ENCODE results near the gene LGI2.

Gene LGI2

GRCh38 chr4:24973747-24974601 is 56.8 kb downstream of the LGI2 start:
- Histone ChIP-seq H3K9me3 (ENCODE audit: severe bottlenecking) (no peaks in the 10 kb centered on the region), H3K36me3 (no peaks in the 10 kb centered on the region), H3K4me3 (ENCODE audit: low read depth, low read length) (no peak overlapping the region), H3K27ac (no peak overlapping the region), H3K27me3 (ENCODE audit: insufficient read depth, low read depth, severe bottlenecking) (no peaks in the 10 kb centered on the region)
- DNase-seq = no peak
- no peak for TF ChIP-seq CTCF (IDR thresholded peaks at IDR 0.05; ENCODE audit: low read depth, low read length)

- H3K9me3 ChIP-seq (ENCODE audit: severe bottlenecking) = no peaks in the 10 kb centered on the region
- no peak for TF ChIP-seq CTCF (IDR thresholded peaks at IDR 0.05; ENCODE audit: low read depth, low read length)
- H3K4me3 ChIP-seq (ENCODE audit: low read depth, low read length) = no peak overlapping the region
- no peak for DNase-seq
- H3K27me3 ChIP-seq (ENCODE audit: insufficient read depth, low read depth, severe bottlenecking) = no peaks in the 10 kb centered on the region
- no peaks in the 10 kb centered on the region for H3K36me3 ChIP-seq
- no peak overlapping the region for H3K27ac ChIP-seq
Observed at GRCh38 chr4:24973404-24973746, 57.4 kb downstream of the LGI2 start.

DNA sequence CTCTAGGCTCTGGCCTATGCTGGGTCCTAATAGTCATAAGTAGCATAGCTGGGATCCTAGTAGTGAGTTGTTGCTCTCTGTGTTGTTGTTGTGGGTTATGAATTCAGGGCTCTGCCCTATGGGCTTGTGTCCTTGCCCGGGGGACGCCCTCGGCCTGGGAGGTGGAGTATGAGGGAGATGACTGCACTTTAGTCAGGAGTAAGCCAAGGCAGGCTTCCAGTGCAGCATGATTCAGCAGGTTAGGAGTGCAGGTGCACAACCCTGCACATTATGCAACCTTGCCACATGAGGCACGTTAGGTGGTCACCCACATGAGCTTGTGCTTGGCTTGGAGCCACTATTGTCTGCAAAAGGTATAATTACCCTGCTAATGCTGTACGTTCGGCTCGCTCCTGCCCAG is 59.6 kb downstream of the LGI2 start:
- no peak overlapping the region for H3K27ac ChIP-seq
- DNase-seq = no peak
- TF ChIP-seq CTCF (IDR thresholded peaks at IDR 0.05; ENCODE audit: low read depth, low read length) = no peak

DNA sequence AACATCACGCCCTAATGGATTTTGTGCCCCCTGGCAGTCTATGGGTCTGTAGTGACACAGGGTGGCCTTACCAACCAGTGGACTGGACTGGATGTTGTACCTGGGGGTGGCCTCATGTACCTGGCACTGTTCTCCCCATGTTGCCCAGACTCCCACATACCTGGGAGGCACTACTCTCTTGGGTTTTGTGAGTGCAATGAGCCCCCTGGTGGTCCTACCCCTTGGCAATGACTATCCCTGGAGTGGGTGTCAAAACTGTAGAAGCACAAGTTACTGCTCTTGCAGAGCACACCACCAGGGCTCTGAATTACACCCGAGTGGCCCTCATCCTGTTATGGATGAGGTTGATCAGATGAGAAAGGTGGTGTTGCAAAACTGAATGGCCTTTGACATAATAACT is 60.1 kb downstream of the LGI2 start:
- Histone ChIP-seq H3K27ac (no peak overlapping the region), H3K27me3 (ENCODE audit: insufficient read depth, low read depth, severe bottlenecking) (no peaks in the 10 kb centered on the region), H3K9me3 (ENCODE audit: severe bottlenecking) (peaks cover 12% of the 10 kb centered on the region), H3K4me3 (ENCODE audit: low read depth, low read length) (no peak overlapping the region), H3K36me3 (no peaks in the 10 kb centered on the region)
- peak; percentile 39 for TF ChIP-seq CTCF (IDR thresholded peaks at IDR 0.05; ENCODE audit: low read depth, low read length)
- no peak for DNase-seq

More for the DNA sequence above, 59.6 kb downstream of the LGI2 start:
- no peaks in the 10 kb centered on the region for H3K36me3 ChIP-seq
- peaks cover 6% of the 10 kb centered on the region for H3K9me3 ChIP-seq (ENCODE audit: severe bottlenecking)
- H3K27me3 ChIP-seq (ENCODE audit: insufficient read depth, low read depth, severe bottlenecking) = no peaks in the 10 kb centered on the region
- H3K4me3 ChIP-seq (ENCODE audit: low read depth, low read length) = no peak overlapping the region

DNA sequence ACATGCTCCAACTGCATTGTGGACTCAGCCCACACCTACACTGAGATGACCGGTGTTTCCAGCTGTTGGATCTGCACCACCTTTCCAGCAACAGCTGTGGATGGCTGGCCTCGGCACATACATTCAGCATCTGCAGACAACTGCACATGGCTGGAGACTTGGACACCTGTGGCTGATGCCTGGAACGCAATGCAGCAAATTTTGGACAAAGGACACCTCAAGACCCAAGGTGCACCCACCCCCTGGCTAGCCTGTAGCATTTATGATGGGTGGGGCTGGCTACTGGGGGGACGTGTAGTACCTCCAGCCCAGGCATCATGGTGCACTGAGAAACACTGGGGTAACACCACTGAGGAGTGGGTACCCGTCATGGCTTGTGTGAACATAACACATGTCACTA is 60.6 kb downstream of the LGI2 start:
- Histone ChIP-seq H3K4me3 (ENCODE audit: low read depth, low read length) (no peak overlapping the region), H3K36me3 (no peaks in the 10 kb centered on the region), H3K27ac (no peak overlapping the region), H3K9me3 (ENCODE audit: severe bottlenecking) (peaks cover 16% of the 10 kb centered on the region), H3K27me3 (ENCODE audit: insufficient read depth, low read depth, severe bottlenecking) (no peaks in the 10 kb centered on the region)
- no peak for DNase-seq
- TF ChIP-seq CTCF (IDR thresholded peaks at IDR 0.05; ENCODE audit: low read depth, low read length) = no peak

DNA sequence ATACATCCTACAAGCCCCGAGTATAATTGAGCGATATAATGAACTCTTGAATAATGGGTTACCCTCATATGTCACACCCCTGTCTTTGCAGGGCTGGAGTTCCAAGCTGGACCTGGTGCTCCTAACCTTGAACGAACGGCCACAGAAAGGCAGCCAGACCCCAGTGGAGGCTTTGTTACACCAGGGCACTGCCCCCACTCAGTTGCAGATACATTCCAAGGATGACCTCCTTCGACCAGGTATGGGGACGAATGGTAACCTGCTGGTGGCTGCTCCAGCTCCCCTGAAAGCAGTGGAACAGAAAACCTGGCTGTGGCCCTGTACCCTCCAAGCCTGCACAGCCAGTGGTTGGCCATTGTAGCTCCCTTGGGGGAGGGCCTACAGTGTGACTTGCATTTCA is 61.3 kb downstream of the LGI2 start:
- DNase-seq = no peak
- TF ChIP-seq CTCF (IDR thresholded peaks at IDR 0.05; ENCODE audit: low read depth, low read length) = no peak
- H3K27ac ChIP-seq = no peak overlapping the region
- H3K4me3 ChIP-seq (ENCODE audit: low read depth, low read length) = no peak overlapping the region
- H3K27me3 ChIP-seq (ENCODE audit: insufficient read depth, low read depth, severe bottlenecking) = no peaks in the 10 kb centered on the region
- H3K36me3 ChIP-seq = no peaks in the 10 kb centered on the region
- H3K9me3 ChIP-seq (ENCODE audit: severe bottlenecking) = peaks cover 18% of the 10 kb centered on the region

All from WERI-Rb-1 (cell line).